HUES48 (cell line): ENCODE measurements around the gene COPS3.
"Not testable (repeated sequence)": the region's sequence is repeated elsewhere in the genome, so short reads cannot be mapped to it uniquely, and the experiment has no call there.

Experiments
- H3K27ac ChIP-seq: one replicate; pipeline ENCODE4 v1.7.0; 2013; ENCODE audit warnings: low read depth, low read length, inconsistent platforms
- H3K27me3 ChIP-seq: 2 replicates; pipeline ENCODE4 v1.6.1; 2013; ENCODE audit warnings: mild to moderate bottlenecking, low read length; ENCODE audit not compliant: control insufficient read depth, insufficient read depth
- H3K36me3 ChIP-seq: 2 replicates; pipeline ENCODE4 v1.6.1; 2013; ENCODE audit warnings: low read length; ENCODE audit not compliant: control insufficient read depth, insufficient read depth
- H3K4me1 ChIP-seq: 2 replicates; pipeline ENCODE4 v1.6.1; 2013; ENCODE audit warnings: mild to moderate bottlenecking, low read length; ENCODE audit not compliant: control insufficient read depth, insufficient read depth
- H3K4me3 ChIP-seq: 2 replicates; pipeline ENCODE4 v1.5.1; 2013; ENCODE audit warnings: mild to moderate bottlenecking, low read depth, low read length
- H3K9ac ChIP-seq: 2 replicates; pipeline ENCODE4 v1.6.1; 2013; ENCODE audit warnings: mild to moderate bottlenecking, low read depth, low read length, moderate library complexity
- H3K9me3 ChIP-seq: 2 replicates; pipeline ENCODE4 v1.6.1; 2013; ENCODE audit warnings: low read length; ENCODE audit not compliant: control insufficient read depth, insufficient read depth

COPS3 gene

DNA sequence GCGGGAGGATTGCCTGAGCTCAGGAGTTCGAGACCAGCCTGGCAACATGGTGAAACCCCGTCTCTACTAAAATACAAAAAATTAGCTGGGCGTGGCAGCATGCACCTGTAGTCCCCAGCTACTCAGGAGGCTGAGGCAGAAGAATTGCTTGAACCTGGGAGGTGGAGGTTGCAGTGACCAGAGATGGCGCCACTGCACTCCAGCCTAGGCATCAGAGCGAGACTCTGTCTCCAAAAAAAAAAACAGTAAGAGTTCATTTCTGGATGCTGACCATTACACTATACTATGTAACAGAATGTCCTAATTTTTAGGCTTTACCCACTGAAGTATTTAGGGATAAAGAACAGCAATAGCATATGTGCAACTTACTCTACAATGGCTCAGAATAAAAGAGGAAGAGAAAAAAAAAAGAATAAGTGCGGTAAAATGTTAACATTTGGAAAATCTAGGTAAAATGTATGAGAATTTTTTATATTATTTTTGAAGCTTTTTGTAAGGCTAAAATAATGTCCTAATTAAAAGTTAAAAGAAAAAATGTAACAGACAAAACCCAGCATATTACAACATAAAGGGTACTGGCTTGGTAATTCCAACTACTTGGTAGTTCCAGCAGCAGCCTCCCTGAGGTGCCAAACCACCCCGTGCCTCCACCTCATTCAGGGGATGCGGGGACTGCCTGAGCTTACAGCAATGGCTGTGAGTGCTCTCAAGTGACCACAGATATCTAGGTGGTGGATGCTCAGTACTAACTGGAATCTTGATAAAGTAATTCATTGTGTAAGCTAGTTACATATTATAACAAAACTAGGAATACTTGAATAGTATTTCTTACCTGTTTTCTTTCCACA, 10.9 kb downstream of the COPS3 start:
- no peak overlapping the region for H3K27ac ChIP-seq
- peaks cover 78% of the 10 kb centered on the region for H3K36me3 ChIP-seq
- no peak overlapping the region for H3K4me3 ChIP-seq
- no peaks in the 10 kb centered on the region for H3K9me3 ChIP-seq
- no peaks in the 10 kb centered on the region for H3K4me1 ChIP-seq
- H3K9ac ChIP-seq: no peak overlapping the region
- no peaks in the 10 kb centered on the region for H3K27me3 ChIP-seq

DNA sequence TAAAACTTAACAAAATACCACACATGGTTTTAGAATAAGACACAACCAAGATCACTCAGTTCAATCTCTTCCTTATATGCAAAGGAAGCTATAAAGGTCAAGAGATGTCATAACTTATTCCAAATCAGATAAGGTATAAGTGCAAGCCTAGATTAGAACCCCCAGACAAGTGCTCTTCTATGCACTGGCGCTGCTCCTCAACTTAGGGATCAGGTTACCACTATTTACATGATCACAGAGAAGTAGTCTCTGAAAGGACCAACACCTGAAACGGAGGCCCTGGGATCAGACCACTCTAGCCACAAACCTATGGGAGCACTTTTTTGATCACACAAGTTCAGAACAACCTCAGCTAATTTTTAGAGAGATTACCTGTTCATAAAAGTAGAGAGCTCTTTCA, 16.6 kb downstream of the COPS3 start:
- Histone ChIP-seq H3K27ac (no peak overlapping the region), H3K36me3 (peaks cover 76% of the 10 kb centered on the region), H3K9ac (no peak overlapping the region), H3K4me3 (no peak overlapping the region), H3K4me1 (no peaks in the 10 kb centered on the region), H3K9me3 (no peaks in the 10 kb centered on the region), H3K27me3 (no peaks in the 10 kb centered on the region)

DNA sequence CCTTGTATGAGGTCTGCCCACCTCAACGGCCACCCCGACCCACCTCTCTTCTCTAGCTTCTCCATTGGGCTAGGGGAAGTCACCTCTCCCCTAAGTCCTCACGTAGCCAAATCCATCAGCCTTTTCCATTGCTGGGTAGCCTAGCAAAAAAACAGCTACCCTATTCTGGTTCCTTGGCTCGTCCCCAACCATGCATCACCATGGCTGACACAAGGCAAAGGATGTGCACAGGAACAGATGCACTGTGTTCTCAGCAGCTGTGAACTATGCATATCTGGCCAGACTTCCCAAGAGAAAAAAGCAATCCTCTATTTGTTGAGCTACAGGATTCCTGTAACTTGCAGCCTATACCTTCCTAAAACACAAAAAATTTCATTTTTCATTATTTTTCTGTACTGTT, 22.0 kb downstream of the COPS3 start:
- Histone ChIP-seq H3K27ac (no peak overlapping the region), H3K36me3 (peaks cover 76% of the 10 kb centered on the region)

DNA sequence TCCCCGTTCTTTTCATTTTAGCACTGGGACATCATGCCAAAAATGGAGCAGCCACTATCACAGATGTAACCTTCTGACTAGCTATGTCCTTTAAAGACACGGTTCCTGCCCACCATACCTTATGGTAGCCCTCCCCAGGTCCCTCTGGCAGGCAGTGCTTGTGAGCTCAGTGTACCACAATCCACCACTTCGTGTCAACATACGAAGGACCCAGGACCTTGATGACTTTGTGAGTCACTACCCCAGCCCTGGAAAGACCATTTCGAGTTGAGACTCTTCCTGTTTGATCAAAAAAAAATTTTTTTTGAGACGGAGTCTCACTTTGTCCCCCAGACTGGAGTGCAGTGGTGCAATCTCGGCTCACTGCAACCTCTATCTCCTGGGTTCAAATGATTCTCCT, 23.0 kb downstream of the COPS3 start:
- H3K36me3 ChIP-seq: peaks cover 82% of the 10 kb centered on the region

More for the DNA sequence above, 22.0 kb downstream of the COPS3 start:
- H3K4me3 ChIP-seq: no peak overlapping the region
- H3K27me3 ChIP-seq: no peaks in the 10 kb centered on the region
- no peak overlapping the region for H3K9ac ChIP-seq
- no peaks in the 10 kb centered on the region for H3K4me1 ChIP-seq
- H3K9me3 ChIP-seq: no peaks in the 10 kb centered on the region

DNA sequence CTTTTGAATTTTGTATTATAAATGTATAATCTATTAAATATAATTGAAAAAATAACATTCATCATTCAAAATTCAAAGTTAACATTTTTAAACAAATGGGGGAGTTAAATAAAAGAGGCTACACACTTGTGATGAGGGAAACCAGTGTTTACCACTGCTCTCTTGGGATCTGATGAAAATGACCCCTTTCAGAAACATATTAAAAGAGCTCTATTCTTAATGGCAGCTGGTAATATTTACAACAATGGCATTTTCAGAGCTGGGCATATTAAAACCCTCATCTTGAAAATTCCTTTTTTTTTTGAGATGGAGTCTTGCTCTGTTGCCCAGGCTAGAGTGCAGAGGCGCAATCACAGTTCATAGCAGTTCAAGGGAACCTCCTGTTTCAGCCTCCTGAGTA, 24.7 kb downstream of the COPS3 start:
- Histone ChIP-seq H3K36me3 (peaks cover 85% of the 10 kb centered on the region), H3K4me1 (no peaks in the 10 kb centered on the region), H3K27ac (no peak overlapping the region), H3K9me3 (no peaks in the 10 kb centered on the region), H3K27me3 (no peaks in the 10 kb centered on the region), H3K4me3 (no peak overlapping the region), H3K9ac (no peak overlapping the region)

More for the DNA sequence above, 23.0 kb downstream of the COPS3 start:
- H3K4me3 ChIP-seq: no peak overlapping the region
- no peak overlapping the region for H3K9ac ChIP-seq
- no peaks in the 10 kb centered on the region for H3K27me3 ChIP-seq
- no peaks in the 10 kb centered on the region for H3K4me1 ChIP-seq
- H3K27ac ChIP-seq: no peak overlapping the region
- no peaks in the 10 kb centered on the region for H3K9me3 ChIP-seq

DNA sequence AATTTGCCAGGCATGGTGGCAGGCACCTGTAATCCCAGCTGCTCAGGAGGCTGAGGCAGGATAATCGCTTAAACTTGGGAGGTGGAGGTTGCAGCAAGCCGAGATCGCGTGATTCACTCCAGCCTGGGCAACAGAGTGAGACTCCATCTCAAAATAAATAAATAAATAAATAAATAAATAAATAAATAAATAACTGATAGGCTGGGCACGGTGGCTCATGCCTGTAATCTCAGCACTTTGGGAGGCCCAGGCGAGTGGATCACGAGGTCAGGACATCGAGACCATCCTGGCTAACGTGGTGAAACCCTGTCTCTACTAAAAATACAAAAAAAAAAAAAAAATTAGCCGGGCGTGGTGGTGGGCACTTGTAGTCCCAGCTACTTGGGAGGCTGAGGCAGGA, 25.4 kb downstream of the COPS3 start:
- H3K27me3 ChIP-seq, H3K4me3 ChIP-seq, H3K4me1 ChIP-seq, H3K9ac ChIP-seq, H3K27ac ChIP-seq, H3K9me3 ChIP-seq: not testable (repeated sequence)
- peaks cover 82% of the 10 kb centered on the region for H3K36me3 ChIP-seq

DNA sequence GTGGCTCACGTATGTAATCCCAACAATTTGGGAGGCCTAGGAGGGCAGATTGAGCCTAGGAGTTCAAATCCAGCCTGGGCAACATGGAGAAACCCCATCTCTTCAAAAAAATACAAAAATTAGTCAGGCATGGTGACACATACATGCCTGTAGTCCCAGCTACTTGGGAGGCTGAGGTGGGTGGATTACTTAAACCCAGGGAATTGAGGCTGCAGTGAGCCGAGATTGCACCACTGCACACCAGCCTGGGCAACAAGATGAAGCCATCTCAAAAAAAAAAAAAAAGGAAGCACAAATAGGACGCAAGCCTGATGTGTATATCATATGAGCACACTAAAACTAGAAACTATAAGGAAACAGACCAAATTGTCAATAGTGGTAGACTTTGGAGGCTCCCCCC, 27.0 kb downstream of the COPS3 start:
- Histone ChIP-seq H3K4me1 (no peaks in the 10 kb centered on the region), H3K36me3 (peaks cover 77% of the 10 kb centered on the region), H3K27ac (no peak overlapping the region)

DNA sequence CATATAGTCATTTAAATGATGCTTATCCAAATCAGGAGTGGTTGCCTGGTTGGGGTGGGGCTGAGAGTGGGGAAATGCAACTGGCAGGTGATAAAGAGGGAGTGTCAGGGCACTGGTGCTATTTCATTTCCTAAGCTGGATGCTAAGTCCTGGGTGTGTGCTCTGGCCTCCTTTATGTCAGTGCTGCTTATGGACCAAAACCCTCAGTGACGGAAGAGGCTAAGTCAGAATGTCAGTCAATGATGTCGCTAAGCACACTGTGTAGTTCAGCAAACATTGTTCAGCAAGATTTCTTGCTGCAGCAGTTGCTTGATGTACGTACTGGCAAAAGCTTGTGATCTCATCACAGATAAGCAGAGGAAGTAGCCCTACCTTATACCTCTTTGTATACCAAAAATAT, 27.6 kb downstream of the COPS3 start:
- H3K9me3 ChIP-seq: no peaks in the 10 kb centered on the region
- no peak overlapping the region for H3K27ac ChIP-seq
- H3K9ac ChIP-seq: no peak overlapping the region
- H3K27me3 ChIP-seq: no peaks in the 10 kb centered on the region
- peaks cover 77% of the 10 kb centered on the region for H3K36me3 ChIP-seq
- no peaks in the 10 kb centered on the region for H3K4me1 ChIP-seq
- H3K4me3 ChIP-seq: no peak overlapping the region

More for the DNA sequence above, 27.0 kb downstream of the COPS3 start:
- Histone ChIP-seq H3K4me3 (no peak overlapping the region), H3K27me3 (no peaks in the 10 kb centered on the region), H3K9ac (no peak overlapping the region), H3K9me3 (no peaks in the 10 kb centered on the region)

DNA sequence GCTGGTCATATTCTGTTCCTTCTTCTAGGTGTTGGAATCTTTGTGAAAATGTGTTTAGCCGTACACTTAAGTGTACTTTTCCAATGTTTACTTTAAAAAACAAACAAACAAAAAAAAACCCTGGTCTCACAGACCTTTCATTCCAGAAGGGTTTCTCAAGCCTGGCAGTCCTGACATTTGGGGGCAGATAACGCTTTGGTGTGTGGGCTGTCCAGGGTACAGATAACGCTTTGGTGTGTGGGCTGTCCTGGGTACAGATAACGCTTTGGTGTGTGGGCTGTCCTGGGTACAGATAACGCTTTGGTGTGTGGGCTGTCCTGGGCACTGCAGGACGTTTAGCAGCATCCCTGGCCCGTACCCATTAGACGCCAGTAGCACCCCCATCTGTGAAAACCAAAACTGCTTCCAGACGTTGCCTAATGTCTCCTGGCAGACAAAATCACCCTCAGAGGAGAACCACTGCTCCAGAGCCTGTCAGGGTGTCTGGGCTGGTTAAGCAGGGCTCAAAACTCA, 28.8 kb downstream of the COPS3 start:
- Histone ChIP-seq H3K27ac (no peak overlapping the region), H3K4me1 (no peaks in the 10 kb centered on the region), H3K4me3 (no peak overlapping the region), H3K36me3 (peaks cover 80% of the 10 kb centered on the region), H3K9me3 (no peaks in the 10 kb centered on the region), H3K27me3 (no peaks in the 10 kb centered on the region), H3K9ac (no peak overlapping the region)

DNA sequence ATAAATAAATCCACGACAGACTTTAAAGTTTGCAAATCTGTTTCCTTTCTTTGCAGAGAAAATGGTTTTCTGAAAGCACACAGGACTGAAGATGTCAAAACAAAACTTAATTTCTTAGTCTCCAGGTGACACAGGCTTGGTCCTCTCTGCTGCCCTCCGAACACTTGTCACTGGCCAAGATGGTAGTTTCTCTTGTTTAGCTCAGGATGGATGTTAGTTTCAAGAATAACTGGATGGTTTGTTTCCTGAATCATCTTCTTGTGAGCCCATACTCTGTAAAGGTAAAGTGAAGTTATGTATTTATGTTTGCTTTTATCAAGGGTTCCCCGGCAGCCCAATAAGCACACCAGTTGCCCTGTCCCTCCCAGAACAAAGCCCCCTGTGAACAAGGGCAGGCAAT, 34.2 kb downstream of the COPS3 start:
- Histone ChIP-seq H3K27me3 (no peaks in the 10 kb centered on the region), H3K36me3 (peaks cover 58% of the 10 kb centered on the region), H3K27ac (no peak overlapping the region), H3K9ac (no peak overlapping the region), H3K9me3 (no peaks in the 10 kb centered on the region), H3K4me3 (no peak overlapping the region), H3K4me1 (no peaks in the 10 kb centered on the region)

DNA sequence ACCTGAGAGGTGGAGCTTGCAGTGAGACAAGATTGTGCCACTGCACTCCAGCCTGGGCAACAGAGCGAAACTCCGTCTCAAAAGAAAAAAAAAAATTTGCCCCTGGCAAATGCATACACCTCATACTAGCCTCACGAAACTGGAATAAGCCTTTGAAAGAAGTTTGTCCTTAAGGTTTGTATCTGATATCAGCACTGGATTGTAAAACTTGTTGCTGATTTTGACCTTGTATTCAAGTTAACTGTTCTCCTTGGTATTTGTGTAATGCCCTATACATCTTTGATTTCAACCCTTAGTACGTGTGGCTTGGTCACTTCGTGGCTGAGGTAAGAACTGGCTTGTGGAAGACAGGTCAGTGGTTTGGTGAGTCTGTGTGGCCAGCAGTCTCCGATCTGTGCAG, 37.9 kb downstream of the COPS3 start:
- Histone ChIP-seq H3K9ac (no peak overlapping the region), H3K27ac (no peak overlapping the region), H3K9me3 (no peaks in the 10 kb centered on the region), H3K4me3 (no peak overlapping the region), H3K36me3 (peaks cover 35% of the 10 kb centered on the region), H3K27me3 (no peaks in the 10 kb centered on the region), H3K4me1 (no peaks in the 10 kb centered on the region)
